Astrocyte (in vitro differentiated cells and primary cell): ENCODE measurements around the gene DESI1.
"Not testable (repeated sequence)": the region's sequence is repeated elsewhere in the genome, so short reads cannot be mapped to it uniquely, and the experiment has no call there.

Source experiments
- EZH2 ChIP-seq: IDR thresholded peaks from 2 replicates; pipeline ENCODE4 v1.6.1; 2012; ENCODE audit warnings: mild to moderate bottlenecking, low read length, inconsistent platforms; ENCODE audit not compliant: insufficient read depth
- TF ChIP-seq, protein P1 (sequence below): IDR thresholded peaks from 2 replicates; pipeline ENCODE4 v1.5.1; 2011; ENCODE audit warnings: low read depth, mild to moderate bottlenecking, inconsistent platforms, low read length, moderate library complexity; ENCODE audit not compliant: insufficient read depth

GRCh38 chr22:41637623-41638022 lies 16.8 kb upstream of the DESI1 start:
- TF ChIP-seq, protein P1, sequence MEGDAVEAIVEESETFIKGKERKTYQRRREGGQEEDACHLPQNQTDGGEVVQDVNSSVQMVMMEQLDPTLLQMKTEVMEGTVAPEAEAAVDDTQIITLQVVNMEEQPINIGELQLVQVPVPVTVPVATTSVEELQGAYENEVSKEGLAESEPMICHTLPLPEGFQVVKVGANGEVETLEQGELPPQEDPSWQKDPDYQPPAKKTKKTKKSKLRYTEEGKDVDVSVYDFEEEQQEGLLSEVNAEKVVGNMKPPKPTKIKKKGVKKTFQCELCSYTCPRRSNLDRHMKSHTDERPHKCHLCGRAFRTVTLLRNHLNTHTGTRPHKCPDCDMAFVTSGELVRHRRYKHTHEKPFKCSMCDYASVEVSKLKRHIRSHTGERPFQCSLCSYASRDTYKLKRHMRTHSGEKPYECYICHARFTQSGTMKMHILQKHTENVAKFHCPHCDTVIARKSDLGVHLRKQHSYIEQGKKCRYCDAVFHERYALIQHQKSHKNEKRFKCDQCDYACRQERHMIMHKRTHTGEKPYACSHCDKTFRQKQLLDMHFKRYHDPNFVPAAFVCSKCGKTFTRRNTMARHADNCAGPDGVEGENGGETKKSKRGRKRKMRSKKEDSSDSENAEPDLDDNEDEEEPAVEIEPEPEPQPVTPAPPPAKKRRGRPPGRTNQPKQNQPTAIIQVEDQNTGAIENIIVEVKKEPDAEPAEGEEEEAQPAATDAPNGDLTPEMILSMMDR = not testable (repeated sequence)
- TF ChIP-seq EZH2 = not testable (repeated sequence)
